Ovary (tissue), 9 donors: ENCODE results near the gene TMCC3. TPM values are rescaled to one million over a fixed set of nuclear protein-coding genes. Genes with fewer than 3 reads are reported as not detected.

Source experiments
- DNase-seq, 5 donors: peaks; one replicate each; pipeline ENCODE4 v3.0.0-alpha.2; 2019 to 2020
- H3K27ac ChIP-seq, 2 donors: fragments of 200-600 bp; one replicate each; pipeline versions ENCODE4 v1.5.1 to v1.8.0; 2019 to 2022
- H3K27me3 ChIP-seq: fragments of 200-600 bp; one replicate; pipeline ENCODE4 v1.8.0; 2022
- H3K36me3 ChIP-seq: fragments of 200-600 bp; sonication (generic); one replicate; pipeline ENCODE4 v1.5.1; 2019
- H3K4me1 ChIP-seq: one replicate; pipeline ENCODE4 v1.8.1; 2013; ENCODE audit warnings: mild to moderate bottlenecking, moderate library complexity; ENCODE audit not compliant: insufficient read depth
- H3K4me3 ChIP-seq: fragments of 200-600 bp; sonication (generic); one replicate; pipeline ENCODE4 v1.5.1; 2017
- H3K9me3 ChIP-seq, 2 donors: fragments of 200-600 bp in 1 of 2; sonication (generic) in 1 of 2; one replicate each; pipeline versions ENCODE4 v1.5.1 to v1.8.1; 2013 to 2019; ENCODE audit warnings: mild to moderate bottlenecking in 1 of 2, moderate library complexity in 1 of 2
- EP300 ChIP-seq: sonication (generic); formaldehyde crosslinking; IDR thresholded peaks from one replicate; pipeline ENCODE4 v1.6.1; 2017; ENCODE audit warnings: antibody characterized with exemption
- POLR2A ChIP-seq: fragments of 450-650 bp; IDR thresholded peaks from one replicate; pipeline ENCODE4 v1.6.1; 2017; ENCODE audit warnings: antibody characterized with exemption, mild to moderate bottlenecking, moderate library complexity
- WGBS, 3 donors: extraction: QIAGEN DNeasy Blood & Tissue Kit in 1 of 3; methylation state at CpG; one replicate each; pipeline versions ENCODE4 v1.1.5 to v1.1.7; 2013 to 2017; 5-methylcytosine and 5-hydroxymethylcytosine counted together
- intact Hi-C, 4 donors: fragments of 100-400 bp; cut with DNase I; formaldehyde crosslinking; loops; one replicate each; pipeline versions ENCODE4 v1.11.0 to v1.15.1; 2022 to 2023
- polyA plus RNA-seq, 2 donors: library from polyadenylated mRNA; stranded (reverse); fragments of 200-250 nt in 1 of 2; fragments of 350-450 nt in 1 of 2; fragmentation: Illumina TruSeq in 1 of 2; extraction: RNeasy Lipid Tissue Mini Kit (QIAGEN cat#74804) in 1 of 2; gene quantifications; one replicate each; pipeline ENCODE4 v1.2.3, GENCODE V29; 2013 to 2014
- total RNA-seq, 7 donors: library from RNA; depleted of rRNA in 2 of 7; stranded (reverse); fragments of >200 nt in 2 of 7; fragmentation: NEBNext Ultra II Directional in 3 of 7; extraction: Animal tissue kit (Norgen Biotek cat#: 25700) in 3 of 7; gene quantifications; one replicate each; pipeline versions ENCODE4 v1.1.0 to v1.2.4, GENCODE V29; 2016 to 2023
- TF ChIP-seq, protein P1 (sequence below), 3 donors: fragments of 450-650 bp in 2 of 3; fragments of 200-600 bp in 1 of 3; IDR thresholded peaks; one replicate each; pipeline versions ENCODE4 v1.5.1 to v1.8.0; 2016 to 2022; ENCODE audit warnings: antibody characterized with exemption in 3 of 3, mild to moderate bottlenecking in 1 of 3
- donor health status: DM: no; HTN: no; CAD: no; lungs with moderate emphysema.
- donor health status: DM: no; HTN: no; CAD: no.
- donor health status: Bipolar disorder and iron deficiency.
- donor health status: DM: yes; HTN: yes; CAD: no.
- donor health status: DM: no; HTN: no; CAD: no.
- donor health status: DM: yes; HTN: yes; CAD: no.

Gene TMCC3
- total and polyA plus RNA-seq, 9 donors: 4.8 to 24.6 (median 9.6) TPM

DNA sequence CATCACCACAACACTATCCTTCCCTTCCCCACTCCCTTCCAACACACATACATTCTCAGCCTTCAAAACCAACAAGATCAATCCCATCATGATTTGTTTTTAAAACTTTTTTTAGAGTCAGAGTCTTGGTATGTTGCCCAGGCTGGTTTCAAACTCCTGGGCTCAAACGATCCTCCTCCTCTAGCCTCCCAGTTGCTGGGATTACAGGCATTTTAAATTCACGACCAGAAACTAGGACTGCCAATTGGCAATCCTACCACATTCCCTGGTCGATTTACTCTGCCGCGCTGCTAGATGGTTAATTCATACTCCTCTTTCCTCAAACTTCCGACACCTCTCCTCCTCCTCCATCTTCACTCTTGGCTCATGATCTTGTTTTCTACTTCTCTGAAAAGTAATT, 37.5 kb upstream of the TMCC3 start:
- intact Hi-C loops: no loop called here

DNA sequence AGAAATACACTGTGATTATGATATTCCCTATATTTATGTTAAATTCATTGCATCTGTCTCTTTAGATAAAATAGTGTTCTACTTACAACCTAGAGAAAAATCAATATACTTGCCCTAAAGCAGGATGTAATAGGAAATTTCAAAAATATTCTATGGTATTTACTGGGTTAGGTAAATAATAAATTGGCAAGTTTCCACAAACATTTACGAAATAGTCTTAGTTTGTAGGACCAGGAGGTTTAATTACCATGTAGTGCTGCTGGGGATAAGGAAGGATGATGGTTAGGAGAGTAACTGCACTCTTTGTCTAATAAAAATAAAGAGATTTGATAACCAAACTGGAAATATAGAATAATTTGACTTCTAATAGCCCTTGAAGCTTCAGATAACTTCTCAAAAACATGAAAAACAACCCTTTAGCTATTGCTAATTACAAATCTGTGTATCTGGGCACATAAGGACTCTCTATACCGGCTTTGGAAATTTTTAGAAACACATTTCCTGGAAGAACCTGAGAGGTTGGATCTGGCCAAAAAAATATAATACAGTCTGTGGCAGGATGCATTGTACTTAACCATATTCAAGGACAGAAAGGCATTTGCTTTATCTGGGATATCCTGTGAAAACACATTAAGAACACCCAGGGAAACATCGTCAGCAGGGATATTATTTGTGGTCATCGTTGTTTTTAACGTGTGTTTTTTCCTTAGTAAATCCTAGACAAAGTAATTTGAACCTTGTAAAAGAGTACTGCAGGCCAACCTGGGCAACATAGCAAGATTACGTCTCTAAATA, 36.7 kb upstream of the TMCC3 start:
- WGBS, 3 donors: 7 to 19% (median 14%) methylated on average over 6 of the region's 6 CpGs
- Histone ChIP-seq H3K36me3 (no peaks in the 10 kb centered on the region), H3K27ac (peak overlapping the region in 1 of 2 donors; percentile 29), H3K9me3 (no peaks in the 10 kb centered on the region), H3K4me3 (no peak overlapping the region), H3K4me1 (peaks cover 15% of the 10 kb centered on the region), H3K27me3 (no peaks in the 10 kb centered on the region)
- intact Hi-C loops: no loop called here
- DNase-seq: no peak
- TF ChIP-seq POLR2A (no peak), EP300 (no peak)
- TF ChIP-seq, protein P1, sequence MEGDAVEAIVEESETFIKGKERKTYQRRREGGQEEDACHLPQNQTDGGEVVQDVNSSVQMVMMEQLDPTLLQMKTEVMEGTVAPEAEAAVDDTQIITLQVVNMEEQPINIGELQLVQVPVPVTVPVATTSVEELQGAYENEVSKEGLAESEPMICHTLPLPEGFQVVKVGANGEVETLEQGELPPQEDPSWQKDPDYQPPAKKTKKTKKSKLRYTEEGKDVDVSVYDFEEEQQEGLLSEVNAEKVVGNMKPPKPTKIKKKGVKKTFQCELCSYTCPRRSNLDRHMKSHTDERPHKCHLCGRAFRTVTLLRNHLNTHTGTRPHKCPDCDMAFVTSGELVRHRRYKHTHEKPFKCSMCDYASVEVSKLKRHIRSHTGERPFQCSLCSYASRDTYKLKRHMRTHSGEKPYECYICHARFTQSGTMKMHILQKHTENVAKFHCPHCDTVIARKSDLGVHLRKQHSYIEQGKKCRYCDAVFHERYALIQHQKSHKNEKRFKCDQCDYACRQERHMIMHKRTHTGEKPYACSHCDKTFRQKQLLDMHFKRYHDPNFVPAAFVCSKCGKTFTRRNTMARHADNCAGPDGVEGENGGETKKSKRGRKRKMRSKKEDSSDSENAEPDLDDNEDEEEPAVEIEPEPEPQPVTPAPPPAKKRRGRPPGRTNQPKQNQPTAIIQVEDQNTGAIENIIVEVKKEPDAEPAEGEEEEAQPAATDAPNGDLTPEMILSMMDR (IDR thresholded peaks at IDR 0.05): no peak

More for the DNA sequence above, 37.5 kb upstream of the TMCC3 start:
- H3K27me3 ChIP-seq: no peaks in the 10 kb centered on the region
- no peaks in the 10 kb centered on the region for H3K36me3 ChIP-seq
- TF ChIP-seq EP300 (no peak), POLR2A (no peak)
- TF ChIP-seq, protein P1 (IDR thresholded peaks at IDR 0.05): no peak
- no peak for DNase-seq
- no peak overlapping the region for H3K4me3 ChIP-seq
- WGBS, 3 donors: 19 to 28% (median 25%) methylated on average over 6 of the region's 6 CpGs
- no peaks in the 10 kb centered on the region for H3K9me3 ChIP-seq
- peak overlapping the region in 1 of 2 donors; percentile 29 for H3K27ac ChIP-seq
- H3K4me1 ChIP-seq: peaks cover 17% of the 10 kb centered on the region

DNA sequence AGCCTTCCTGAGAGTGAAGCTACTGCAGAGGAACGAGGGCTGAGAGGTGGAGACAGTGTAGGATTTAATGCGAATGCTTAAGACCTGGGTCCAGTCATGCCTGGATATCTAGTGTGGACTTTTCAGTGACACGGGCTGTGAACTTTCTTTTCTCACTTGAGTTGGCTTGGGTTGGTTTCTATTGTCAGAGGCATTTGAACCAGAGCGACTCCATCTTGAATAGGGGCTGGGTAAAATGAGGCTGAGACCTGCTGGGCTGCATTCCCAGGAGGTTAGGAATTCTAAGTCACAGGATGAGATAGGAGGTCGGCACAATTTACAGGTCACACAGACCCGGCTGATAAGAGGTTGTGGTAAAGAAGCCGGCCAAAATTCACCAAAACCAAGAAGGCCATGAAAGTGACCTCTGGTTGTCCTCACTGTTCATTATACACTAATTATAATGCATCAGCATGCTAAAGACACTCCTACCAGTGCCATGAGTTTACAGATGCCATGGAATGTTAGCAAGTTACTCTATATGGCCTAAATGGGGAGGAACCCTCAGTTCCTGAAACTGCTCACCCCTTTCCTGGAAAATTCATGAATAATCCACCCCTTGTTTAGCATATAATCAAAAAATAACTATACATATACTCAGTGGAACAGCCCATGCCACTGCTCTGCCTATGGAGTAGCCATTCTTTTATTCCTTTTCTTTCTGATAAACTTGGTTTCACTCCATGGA, 34.2 kb upstream of the TMCC3 start:
- 87 to 92% (median 90%) methylated on average over 7 of the region's 7 CpGs for WGBS, 3 donors
- no peak overlapping the region for H3K4me3 ChIP-seq
- TF ChIP-seq, protein P1 (IDR thresholded peaks at IDR 0.05): no peak
- no peak for TF ChIP-seq POLR2A
- no peak for TF ChIP-seq EP300
- H3K27me3 ChIP-seq: no peaks in the 10 kb centered on the region
- no peak overlapping the region for H3K27ac ChIP-seq
- intact Hi-C loops: no loop called here
- H3K36me3 ChIP-seq: no peaks in the 10 kb centered on the region
- DNase-seq: no peak
- H3K9me3 ChIP-seq: no peaks in the 10 kb centered on the region
- H3K4me1 ChIP-seq: peaks cover 9% of the 10 kb centered on the region

DNA sequence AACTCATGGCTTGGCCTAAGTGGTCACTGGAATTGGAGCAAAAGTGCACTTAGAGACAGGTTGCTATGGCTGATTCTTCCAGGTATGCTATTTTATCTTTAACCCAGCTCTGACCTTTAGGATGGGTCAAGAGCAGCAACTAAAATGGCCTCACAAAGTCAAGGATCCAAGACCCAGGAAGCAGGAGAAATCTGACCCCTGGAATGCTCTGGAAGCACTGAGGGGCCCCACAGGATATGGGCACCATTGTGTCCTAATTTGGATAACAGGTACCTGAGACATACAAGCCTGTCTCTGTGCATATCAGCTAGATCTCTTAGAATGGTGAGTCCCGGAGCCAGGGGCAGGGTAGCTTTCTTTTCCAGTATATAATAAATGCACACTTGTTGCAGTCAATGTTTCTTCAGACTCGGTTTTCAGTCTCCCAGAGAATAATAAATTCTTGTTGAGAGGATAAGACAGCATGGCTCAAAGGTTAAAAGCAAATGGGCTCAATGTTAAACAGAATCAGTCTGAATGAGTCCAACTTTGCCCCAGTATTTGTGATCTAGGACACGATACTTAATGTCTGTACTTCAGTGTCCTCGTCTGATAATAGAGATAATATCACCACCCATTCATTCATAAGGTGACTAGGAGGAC, 29.3 kb upstream of the TMCC3 start:
- peaks cover 8% of the 10 kb centered on the region for H3K4me1 ChIP-seq
- DNase-seq: no peak
- intact Hi-C loops: no loop called here
- H3K4me3 ChIP-seq: no peak overlapping the region
- no peak for TF ChIP-seq POLR2A
- TF ChIP-seq, protein P1 (IDR thresholded peaks at IDR 0.05): no peak
- TF ChIP-seq EP300: no peak
- no peaks in the 10 kb centered on the region for H3K9me3 ChIP-seq
- H3K27me3 ChIP-seq: no peaks in the 10 kb centered on the region
- H3K27ac ChIP-seq: no peak overlapping the region
- H3K36me3 ChIP-seq: no peaks in the 10 kb centered on the region
- 92 to 93% (median 92%) methylated on average over 4 of the region's 4 CpGs for WGBS, 3 donors
